ENCODE measurements around the gene SPOCK3.
"Not testable (repeated sequence)": the region's sequence is repeated elsewhere in the genome, so short reads cannot be mapped to it uniquely, and the experiment has no call there.

SPOCK3 gene

DNA sequence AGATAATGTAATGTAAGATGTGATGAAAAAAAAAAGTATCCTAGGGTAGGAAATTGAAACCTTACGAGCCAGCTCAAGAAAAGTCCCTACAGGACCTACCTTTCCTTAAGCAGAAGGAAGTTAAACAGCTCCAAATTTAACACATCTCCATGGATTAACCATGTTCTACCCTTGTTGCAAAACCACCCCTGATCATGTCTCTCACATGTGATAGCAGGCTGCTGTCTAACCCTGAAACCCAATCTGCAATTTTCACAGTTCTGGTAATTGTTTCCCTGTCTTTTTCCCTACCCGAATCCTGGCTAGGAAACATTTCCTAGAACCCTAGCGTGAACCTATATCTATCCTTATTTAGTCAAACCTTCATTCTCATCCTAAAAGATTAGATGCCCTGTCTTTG, 198.9 kb downstream of the SPOCK3 start:
- DNase-seq (ENCODE audit: low read depth, low spot score), result no peak

DNA sequence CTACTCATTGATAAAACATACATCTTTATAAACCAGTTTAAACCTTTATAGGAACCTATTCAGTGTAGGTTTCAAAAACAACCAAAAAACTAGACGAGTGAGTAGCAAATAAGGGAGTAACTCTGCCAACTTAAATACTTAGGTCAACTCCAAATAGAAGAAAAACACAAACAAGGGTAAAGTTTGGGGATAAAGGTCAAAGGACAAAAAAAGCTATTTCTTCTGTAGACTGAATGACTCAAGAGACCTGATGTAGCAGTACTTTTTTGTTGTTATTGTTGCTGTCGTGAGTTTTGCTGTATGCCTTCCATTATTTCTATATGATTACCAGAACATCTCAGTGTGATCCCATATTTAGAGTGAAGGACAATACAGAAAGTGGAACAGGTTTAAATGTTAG, 199.3 kb downstream of the SPOCK3 start:
- no peak for DNase-seq (ENCODE audit: low read depth, low spot score)

GRCh38 chr4:167032871-167033270, 201.4 kb downstream of the SPOCK3 start:
- DNase-seq (ENCODE audit: low read depth, low spot score), result no peak

DNA sequence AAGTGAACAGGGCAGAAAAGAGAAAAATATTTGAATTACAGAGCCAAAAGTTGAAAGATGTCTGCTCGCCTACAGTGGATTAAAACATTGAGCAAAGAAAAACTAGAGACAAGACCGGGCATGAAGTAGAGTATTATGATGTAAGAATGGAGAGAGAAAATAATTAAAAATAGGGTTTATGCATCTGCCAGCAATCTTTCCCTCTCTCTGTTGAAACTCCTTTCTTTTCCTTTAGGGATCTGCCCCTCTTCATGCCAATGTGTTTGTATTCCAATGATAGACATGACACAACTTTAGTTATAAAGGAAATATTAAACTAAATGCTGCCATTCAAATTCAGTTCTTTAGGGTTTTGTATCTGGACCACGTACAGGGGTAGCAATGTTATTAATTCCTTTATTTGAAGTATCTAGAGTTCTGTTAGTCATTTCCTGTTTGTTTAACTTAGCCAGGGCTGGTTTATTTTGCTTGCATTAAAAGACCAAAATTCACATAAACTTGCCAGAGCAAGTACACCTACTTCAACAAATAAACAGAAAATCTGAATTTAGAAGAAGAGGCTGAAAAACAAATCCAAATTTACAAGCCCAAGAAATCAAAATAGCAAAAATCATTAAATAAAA, 202.6 kb downstream of the SPOCK3 start:
- DNase-seq (ENCODE audit: low read depth, low spot score), result no peak

DNA sequence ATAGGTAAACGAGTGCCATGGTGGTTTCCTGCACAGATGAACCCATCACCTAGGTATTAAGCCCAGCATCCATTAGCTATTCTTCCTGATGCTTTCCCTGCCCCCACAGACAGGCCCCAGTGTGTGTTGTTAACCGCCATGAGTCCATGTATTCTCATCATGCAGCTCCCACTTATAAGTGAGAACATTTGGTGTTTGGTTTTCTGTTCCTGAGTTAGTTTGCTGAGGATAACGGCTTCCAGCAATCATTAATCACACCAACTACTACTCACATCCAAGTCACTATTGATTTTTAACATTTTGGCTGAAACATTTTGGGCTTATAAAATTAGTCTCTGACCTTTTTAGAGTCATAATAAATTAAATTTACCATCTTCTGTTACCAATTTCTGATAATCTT, 205.3 kb downstream of the SPOCK3 start:
- DNase-seq (ENCODE audit: low read depth, low spot score), result no peak

DNA sequence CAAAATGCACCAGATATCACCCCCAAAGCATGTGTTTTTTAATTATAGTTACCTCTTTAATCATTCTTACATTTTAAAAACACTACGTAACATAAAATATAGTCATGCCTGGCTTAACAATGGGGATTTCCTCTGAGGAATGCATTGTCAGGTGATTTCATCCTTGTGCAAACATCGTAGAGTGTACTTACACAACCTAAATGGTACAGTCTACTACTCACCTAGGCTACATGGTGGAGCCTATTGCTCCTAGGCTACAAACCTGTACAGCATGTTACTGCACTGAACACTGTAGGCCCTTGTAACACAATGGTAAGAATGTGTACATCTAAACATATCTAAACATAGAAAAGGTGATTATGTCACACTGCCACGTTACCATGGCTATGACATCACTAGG, 208.6 kb downstream of the SPOCK3 start:
- DNase-seq (ENCODE audit: low read depth, low spot score), result no peak

- no peak for DNase-seq (ENCODE audit: low read depth, low spot score)
These were observed 210.8 kb downstream of the SPOCK3 start for GRCh38 chr4:167023364-167023925.

DNA sequence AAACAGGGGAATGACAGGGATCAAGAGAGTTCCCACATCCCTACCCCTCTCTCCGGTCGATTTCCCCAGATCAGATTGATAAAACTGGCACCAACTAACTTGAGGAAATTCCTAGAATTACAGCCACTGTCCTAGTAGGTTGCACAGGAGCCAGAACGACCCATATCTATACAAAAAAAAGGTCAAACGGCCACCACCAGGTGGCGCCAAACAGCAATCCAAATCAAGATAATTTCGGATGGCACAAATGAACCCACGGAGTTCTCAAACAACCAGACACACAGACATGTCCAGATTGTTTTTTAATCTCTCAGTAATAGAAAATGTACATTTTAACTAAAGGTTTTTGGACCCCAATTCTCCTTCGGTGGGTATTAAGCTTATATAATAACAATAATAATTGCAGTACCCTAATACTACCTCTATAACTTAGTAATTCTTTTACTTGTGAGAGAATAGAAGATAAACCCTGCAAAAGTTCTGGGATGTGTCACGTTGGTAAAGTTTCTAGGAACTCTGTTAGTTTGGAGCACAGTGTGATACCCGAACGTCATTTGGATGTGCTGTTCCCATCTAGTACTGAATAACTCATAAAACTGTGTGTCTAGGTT, 212.6 kb downstream of the SPOCK3 start:
- peak; percentile 52 for DNase-seq (ENCODE audit: low read depth, low spot score)

DNA sequence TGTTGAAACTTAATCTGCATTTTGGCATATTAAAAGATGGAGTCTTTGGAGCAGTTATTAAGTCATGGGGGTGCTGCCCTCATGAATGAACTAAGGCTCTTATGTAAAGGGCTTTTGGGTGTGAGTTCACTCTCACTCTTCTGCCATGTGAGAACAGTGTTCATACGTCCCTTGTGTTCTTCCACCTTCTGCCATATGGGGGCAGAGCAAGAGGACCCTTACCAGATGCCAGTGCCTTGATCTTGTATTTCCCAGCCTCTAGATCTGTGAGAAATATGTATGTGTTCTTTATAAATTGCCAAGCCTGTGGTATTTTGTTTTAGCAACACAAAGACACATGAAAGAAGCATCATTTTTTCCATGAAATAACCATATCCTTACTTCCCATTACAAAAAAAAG, 213.9 kb downstream of the SPOCK3 start:
- DNase-seq (ENCODE audit: low read depth, low spot score), result no peak

GRCh38 chr4:167014944-167015343, 219.3 kb downstream of the SPOCK3 start:
- DNase-seq (ENCODE audit: low read depth, low spot score), result no peak

GRCh38 chr4:167003326-167003725, 231.0 kb downstream of the SPOCK3 start:
- no peak for DNase-seq (ENCODE audit: low read depth, low spot score)

GRCh38 chr4:167000141-167000852, 234.0 kb downstream of the SPOCK3 start:
- no peak for DNase-seq (ENCODE audit: low read depth, low spot score)

- no peak for DNase-seq (ENCODE audit: low read depth, low spot score)
These were observed 238.1 kb downstream of the SPOCK3 start for GRCh38 chr4:166996216-166996615.

DNA sequence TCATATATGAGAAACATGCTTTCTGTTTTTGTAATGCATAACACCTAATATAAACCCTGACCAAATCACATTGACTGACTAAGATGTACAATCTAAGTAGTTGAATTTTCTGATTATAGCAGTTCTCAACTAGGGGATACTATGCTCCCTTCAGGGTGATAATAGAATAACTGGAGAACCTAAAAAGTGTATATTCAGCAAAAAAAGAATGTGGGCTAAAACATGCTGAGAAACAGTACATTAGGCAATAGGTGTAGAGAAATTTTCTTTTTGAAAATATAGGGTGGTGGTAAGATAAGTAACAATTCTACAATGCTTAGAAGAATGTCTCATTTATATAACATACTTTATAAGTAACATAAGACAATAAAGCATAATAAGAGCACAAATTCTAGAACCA, 239.6 kb downstream of the SPOCK3 start:
- DNase-seq (ENCODE audit: low read depth, low spot score), result no peak

GRCh38 chr4:166991006-166991561, 243.2 kb downstream of the SPOCK3 start:
- no peak for DNase-seq (ENCODE audit: low read depth, low spot score)

DNA sequence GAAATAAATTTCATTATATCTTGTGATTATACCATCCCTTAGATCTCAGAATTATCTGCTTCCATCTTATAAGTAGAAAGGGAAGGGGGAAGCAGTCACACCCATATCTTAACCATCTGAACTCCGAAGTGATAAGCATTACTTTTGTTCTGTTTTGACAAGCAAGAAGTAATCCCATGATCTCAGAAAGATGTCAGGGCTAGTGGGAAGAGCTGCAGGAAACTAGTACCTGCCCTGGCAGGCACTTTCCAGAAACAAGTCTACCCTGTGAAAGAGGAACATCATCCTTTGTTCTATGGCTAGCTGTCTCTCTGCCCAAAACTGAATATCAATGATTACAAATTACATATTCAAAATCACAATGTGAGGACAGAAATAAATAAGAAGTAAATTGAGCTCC, 244.4 kb downstream of the SPOCK3 start:
- DNase-seq (ENCODE audit: low read depth, low spot score), result no peak

DNA sequence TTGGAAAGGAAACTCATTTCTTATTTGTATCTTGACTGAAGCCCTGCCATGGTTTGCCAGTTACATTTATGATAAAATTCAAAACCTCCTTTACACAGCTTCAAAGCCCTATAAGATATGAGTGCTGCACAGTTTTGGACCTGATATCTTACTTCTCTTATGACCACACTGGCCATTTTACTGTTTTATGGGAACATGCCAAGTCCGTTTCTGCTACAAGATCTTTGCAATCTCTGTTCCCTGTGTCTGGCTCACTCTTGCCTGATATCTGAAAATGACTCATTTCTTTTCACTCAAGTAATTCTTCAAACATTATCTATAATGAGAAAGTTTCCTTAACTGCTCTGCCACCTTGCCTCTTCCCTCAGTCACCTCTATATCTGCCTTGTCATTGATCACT, 247.3 kb downstream of the SPOCK3 start:
- DNase-seq (ENCODE audit: low read depth, low spot score), result no peak

- DNase-seq (ENCODE audit: low read depth, low spot score), result no peak
These were observed 252.4 kb downstream of the SPOCK3 start for GRCh38 chr4:166981847-166982246.

GRCh38 chr4:166980419-166980818, 253.9 kb downstream of the SPOCK3 start:
- no peak for DNase-seq (ENCODE audit: low read depth, low spot score)

- DNase-seq (ENCODE audit: low read depth, low spot score), result no peak
These were observed 256.7 kb downstream of the SPOCK3 start for GRCh38 chr4:166977596-166977995.

- DNase-seq (ENCODE audit: low read depth, low spot score), result no peak
These were observed 262.2 kb downstream of the SPOCK3 start for GRCh38 chr4:166972071-166972470.

GRCh38 chr4:166968219-166968618, 266.1 kb downstream of the SPOCK3 start:
- DNase-seq (ENCODE audit: low read depth, low spot score), result not testable (repeated sequence)

Measured in smooth muscle cell of the brain vasculature (primary cell).